Measurements from ENCODE around the gene TBC1D3C.
"Not testable (repeated sequence)": the region's sequence is repeated elsewhere in the genome, so short reads cannot be mapped to it uniquely, and the experiment has no call there.

Gene TBC1D3C

GRCh38 chr17:38068534-38068933 is at the start of gene TBC1D3C:
TBC1D3C (minus strand) TSS chr17:38068634; CDS start chr17:38067066, 1,568 bp downstream.
- in situ Hi-C loops (cut with HindIII; ENCODE audit: low sequenced_read_pairs); DNase-seq (ENCODE audit: low read depth); H3K4me3 ChIP-seq (ENCODE audit: low read depth, low read length): not testable (repeated sequence)

DNA sequence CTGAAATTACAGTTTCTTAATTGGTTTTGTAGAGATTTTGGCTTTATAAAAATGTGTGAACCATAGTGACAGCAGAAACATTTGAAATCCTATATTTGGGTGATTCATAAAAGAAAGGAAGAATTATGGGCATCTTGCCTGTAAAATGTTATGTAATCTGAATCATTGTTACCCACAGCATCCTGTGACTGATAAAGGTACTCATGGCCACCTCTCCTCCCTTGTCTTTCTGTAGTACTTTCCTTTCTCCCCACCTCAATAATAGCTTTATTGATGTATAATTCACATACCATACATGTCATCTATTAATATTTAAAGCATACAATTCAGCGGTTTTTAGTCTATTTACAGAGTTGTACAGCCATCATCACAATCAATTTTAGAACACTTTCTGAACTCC is 30.8 kb upstream of the TBC1D3C start:
- DNase-seq (ENCODE audit: low read depth); in situ Hi-C loops (cut with HindIII; ENCODE audit: low sequenced_read_pairs); H3K4me3 ChIP-seq (ENCODE audit: low read depth, low read length): not testable (repeated sequence)

- H3K4me3 ChIP-seq (ENCODE audit: low read depth, low read length); DNase-seq (ENCODE audit: low read depth); in situ Hi-C loops (cut with HindIII; ENCODE audit: low sequenced_read_pairs): not testable (repeated sequence)
These were observed 25.7 kb upstream of the TBC1D3C start for GRCh38 chr17:38094059-38094694.

GRCh38 chr17:38088120-38088519 is 19.7 kb upstream of the TBC1D3C start:
- in situ Hi-C loops (cut with HindIII; ENCODE audit: low sequenced_read_pairs); H3K4me3 ChIP-seq (ENCODE audit: low read depth, low read length); DNase-seq (ENCODE audit: low read depth): not testable (repeated sequence)

GRCh38 chr17:38087344-38087743 is 18.9 kb upstream of the TBC1D3C start:
- H3K4me3 ChIP-seq (ENCODE audit: low read depth, low read length); in situ Hi-C loops (cut with HindIII; ENCODE audit: low sequenced_read_pairs); DNase-seq (ENCODE audit: low read depth): not testable (repeated sequence)
